DMS153 treated with DMSO at 0.1 percent for 48 hours (cell line): Measurements from ENCODE around the gene DOCK8.
A peak's percentile ranks its signal among the peaks of the same experiment; 100 is the strongest.

ENCODE experiments used
- DNase-seq: peaks from one replicate; lab custom pipeline; 2025; ENCODE audit not compliant: unreplicated experiment; lab: John Stamatoyannopoulos, UW

The DOCK8 gene

DNA sequence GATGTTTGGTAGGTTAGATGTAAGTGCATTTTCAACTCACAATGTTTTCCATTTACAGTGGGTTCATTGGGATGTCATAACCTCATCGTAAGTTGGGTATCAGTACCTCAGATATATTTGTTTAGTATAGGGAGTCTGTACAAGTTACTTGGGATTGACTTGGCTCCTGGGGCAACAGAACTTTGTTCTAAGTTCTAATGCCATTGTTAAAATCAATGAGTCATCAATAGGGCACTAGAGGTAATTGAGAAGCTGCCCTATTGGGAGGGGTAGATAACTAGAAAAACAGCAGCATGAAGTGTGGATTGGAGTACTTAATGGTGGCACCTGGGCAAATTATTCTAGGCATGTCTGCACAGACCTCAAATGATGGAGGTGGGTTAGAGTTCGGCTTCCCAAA is 272.8 kb downstream of the DOCK8 start:
- no peak for DNase-seq

DNA sequence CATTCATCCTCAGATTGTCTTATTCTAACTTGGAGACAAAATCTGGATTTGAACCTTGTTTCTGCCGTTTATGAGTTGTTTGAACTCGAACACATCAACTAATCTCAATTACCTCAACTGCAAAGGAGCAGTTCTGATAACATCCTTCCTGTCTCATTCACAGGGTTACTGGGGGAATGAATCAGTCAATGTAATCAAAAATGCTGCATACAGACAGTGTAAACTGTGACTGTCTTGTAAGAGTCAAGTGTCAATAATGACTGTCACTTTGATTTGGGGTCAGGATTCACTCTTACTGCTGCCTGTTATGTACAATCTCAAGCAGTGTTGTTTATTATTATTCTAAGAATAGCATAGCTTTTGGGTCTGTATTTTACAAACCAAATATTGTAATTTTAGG is 273.8 kb downstream of the DOCK8 start:
- no peak for DNase-seq

DNA sequence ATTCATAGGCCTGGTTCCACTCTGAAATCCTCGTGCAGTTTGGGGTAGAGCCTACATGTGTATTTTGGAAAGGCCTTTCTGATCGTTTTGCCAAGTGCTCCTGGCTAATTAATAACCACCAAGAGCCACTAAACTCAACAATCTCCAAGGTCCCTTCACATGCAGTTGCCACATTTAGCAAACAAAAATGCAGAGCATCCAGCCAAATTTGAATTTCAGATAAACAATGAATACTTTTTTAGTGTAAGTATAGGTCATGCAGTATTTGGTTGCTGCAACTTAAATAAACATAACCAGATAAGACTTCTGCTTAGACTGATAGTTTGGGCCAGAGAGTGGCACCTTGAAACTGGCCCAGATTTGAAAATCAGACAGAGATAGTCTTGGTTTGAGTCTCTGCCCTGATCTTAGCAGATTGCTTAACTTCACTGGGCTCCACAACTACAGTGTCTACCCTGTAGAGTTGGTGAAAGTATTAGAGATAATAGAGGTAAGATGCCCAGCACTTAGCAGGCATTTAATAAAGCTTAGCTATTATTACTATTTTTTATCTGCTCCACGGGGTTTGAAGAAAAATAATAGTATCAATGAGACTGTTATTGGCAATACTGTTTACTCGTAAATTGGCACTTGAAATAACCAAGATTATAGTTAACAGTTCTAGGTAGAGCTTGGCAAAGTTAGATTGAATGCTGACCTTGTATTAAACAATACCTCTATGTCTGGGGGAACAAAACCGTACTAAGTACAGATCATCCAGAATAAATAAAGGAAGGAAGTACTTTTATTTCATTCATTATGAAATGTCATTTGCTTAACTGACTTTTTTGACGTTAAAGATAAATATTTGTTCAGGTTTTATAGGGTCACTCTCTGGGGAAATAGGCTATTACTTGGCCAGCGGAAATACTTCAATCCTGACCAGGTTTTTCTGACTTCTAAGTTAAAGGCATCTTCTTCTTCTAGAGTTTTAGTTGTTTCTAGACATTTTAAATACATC is 274.8 kb downstream of the DOCK8 start:
- peak; percentile 6 for DNase-seq

DNA sequence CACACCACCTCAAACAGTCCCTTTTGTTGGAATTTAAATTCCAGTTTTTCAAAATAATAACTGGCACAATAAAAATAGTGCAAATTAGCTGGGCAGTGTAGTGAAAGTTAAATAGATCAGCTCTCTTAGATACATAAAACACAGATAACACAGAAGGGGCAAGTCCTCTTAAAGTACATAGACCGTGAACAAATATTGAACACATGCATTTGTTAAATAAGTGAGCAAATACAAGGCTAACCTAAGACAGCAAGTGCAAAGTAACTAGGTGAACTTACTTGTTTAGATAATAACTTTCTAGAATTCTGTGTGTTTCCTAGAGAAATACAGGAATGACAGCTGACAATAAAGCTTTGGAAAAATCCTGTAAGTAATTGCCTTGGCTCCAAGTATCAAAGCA is 280.1 kb downstream of the DOCK8 start:
- no peak for DNase-seq

DNA sequence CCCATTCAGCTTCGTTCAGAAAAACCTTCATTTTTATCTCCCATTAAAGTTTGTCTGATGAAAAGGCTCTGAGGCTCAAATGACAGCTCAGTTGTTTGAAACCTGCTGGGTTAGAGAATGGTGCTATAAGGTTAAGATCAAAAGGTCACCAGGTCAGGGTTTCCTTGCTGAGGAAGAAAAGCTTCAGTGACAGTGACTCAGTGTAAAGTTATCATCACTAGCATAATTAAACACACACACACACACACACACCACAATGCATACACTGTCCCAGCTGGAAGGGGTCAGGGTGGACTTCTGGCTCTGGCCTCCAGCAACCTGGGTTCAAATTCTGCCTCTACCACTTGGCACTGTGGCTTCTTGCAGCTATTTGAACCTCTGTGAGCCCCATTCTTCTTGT is 281.1 kb downstream of the DOCK8 start:
- DNase-seq = no peak

DNA sequence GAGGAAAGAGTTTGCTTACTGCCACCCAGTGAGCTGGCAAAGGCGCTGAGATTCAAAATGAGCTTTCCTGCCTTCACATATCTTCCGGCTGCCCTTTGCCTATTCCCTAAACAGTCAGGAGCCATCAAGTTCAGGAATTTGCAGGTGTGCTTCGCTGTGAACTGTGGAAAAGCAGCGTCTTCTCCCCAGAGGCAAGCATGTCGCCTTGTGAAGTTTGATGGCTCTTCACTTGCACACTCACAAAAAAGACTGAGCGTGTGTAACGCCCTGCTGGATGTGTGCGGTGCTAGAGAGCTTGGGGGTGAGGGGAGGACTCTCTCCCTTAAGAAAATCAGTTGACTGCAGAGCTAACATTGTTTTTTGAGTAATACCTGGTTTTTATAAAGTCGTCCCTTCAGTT is 288.7 kb downstream of the DOCK8 start:
- DNase-seq = peak; percentile 27

DNA sequence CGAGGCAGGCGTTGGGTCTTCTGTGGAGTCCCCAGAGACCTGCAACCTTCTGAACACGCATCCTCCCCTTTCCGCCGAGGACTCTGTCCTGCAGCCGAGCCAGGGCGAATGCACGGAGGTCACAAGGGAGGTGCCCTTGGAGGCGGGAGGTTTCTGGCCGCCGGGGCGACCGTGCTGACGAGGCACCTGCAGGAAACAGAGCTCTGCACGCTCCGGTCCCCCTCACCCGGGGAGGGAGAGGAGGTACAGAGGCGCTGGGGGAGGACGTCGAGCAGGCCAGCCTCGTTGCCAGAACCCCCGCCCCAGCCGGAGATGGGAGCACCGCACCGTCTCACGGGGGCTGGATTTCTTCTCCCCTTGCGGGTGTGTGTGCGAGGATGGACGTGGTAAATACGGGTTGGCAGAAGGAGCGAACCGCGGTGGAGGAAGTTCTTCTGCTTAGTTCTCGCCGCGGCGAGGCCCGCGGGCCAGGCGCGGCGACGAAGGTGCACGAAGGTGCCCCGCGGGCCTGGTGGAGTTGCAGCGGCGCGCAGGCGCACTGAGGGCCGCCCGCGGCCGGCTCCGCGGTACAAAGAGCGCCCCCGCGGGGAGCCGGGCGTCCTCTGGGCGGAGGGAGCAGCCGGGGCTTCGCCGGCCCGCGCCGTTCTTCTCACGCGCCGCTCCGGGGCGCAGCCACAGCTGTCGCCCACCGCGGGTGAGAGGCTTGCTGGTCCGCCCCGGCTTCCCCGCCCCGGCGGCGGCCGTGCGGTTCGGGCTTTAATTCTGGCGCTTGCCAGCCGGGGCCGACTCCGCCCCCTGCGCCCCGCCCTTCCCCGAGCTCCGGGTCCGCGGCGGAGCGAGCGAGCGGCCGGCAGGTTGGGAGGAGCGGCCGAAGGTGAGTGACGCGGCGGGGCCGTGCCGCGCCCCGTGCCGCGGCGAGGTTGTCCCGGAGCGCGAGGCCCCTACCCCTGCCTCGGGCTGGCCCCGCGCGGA is 289.5 kb downstream of the DOCK8 start, which contains the start of gene KANK1:
Gene KANK1, plus strand, starts transcription at position 815 of the 972 bp plus-strand sequence.
- DNase-seq = peak; percentile 59

DNA sequence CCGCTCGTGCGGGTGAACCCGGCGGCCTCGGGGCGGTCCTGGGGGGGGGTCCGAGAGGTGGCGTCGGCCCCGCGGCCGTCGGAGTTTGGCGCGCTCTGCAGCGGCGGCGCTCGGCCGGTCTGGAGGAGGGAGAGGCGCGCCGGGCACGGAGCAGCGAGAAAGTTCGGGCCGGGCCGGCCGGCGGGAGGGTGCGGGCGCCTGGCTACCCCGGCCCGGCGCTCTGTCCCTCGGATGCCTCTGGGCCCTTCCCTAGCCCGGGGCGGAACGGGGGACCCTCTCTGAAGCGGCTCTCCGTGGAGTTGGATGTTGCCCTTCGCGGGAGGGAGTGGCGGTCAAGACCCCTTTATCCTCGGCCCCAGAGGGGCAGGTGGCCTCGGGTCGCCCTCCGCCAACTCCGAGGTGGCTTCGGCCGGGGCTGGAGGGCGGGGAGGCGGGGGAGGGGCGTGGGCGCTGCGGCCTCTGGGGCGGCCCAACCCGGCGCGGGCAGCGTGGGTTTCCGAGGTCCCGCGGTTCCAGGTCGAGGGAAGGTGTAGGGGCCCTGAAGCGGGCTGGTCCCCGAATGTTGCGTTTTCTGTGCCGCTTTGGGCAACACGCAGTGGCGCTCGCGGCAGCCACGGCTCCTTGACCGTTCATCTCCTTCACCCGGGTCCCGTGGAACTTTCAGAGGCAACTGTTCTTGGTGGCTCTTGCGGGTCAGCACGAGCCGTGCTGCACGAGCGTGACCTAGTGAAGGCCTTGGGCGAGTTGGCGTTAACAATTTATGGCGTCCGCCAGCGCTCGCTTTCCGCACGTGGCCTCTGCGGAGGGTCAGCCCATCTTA is 290.5 kb downstream of the DOCK8 start:
- DNase-seq = no peak

DNA sequence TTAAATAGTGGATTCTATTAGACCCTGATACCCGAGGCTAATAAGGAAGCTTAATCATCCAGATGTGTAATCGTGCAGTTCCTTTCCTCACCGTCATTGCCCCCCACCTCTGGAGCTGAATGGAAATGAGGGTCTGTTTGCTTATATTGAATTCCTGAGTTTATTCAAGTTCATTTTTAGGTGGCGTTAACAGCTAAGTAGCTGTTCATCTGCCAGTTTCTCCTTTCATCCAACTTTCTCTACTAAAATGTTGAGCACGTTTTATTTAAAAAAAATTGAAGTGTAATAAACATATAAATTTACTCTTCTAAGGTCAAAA is 291.0 kb downstream of the DOCK8 start:
- no peak for DNase-seq

DNA sequence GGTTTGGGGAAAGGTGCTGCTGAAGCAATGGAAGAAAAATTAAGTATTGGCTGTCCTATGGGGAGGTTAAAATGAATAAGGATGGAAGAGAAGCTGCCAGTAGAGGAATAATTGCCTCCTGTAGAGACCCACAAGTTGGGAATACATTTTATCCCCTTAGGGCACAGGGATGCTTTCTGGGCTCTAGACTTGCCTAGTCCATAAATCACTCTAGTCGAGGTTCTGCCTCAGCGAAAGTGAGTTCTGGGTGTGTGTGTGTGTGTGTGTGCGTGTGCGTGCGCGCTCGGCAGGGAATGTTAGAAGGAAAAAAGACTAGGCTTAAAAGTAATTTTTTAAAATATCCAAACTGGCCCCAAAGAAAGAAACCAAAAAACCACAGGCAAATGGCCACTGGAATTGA is 291.6 kb downstream of the DOCK8 start:
- no peak for DNase-seq

DNA sequence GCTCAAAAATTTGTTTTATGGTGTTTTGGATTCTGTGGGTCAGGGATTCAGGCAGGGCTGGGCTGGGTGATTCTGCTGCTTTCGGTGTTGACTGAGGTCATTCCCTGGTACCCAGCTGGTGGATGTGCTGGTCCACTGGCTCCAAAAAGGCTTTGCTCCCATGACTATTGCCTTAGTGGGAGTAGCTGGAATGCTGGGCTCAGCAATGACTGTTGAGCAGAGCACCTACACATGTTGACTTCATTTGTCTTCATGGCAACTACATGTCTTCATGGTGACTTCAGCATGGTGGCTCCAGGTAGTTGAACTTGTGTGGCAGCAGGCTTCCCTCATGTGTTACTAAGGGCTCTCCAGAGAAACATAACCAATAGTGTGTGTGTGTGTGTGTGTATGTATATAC is 297.2 kb downstream of the DOCK8 start:
- no peak for DNase-seq

DNA sequence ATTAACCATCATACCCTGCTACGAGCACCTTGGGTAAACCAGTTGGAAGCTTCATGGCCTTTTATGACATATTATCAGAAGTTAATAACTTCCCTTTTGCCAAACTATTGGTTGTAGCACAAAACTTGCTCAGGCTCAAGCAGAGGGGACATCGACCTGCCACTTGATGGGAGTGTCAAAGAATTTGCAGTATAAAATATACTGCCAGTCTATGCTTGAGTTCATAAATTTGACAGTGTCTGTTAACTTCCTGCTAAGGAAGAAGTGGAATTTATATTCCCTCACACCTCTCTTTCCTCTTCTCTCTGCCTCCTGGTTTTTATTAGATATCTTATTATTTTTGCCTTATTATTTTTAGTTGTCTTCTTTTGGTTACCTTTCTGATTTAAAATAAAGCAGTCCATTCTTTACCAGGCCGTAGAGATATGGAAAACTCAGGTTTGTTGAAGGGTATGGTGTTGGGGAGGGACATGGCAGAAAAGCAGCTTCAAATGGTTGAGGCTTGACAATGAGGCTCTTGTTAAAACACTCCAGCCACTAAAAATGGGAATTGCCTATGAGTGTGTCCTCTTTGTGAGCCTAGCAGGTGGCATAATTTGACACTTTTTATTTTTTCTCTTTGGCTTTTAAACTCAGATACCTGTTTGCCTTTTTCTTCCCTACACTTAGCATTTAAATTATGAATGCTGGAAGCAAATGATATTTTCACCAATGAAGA is 298.0 kb downstream of the DOCK8 start:
- no peak for DNase-seq
